Measurements from ENCODE around the gene INKA2. TPM values are rescaled to one million over a fixed set of nuclear protein-coding genes. Genes with fewer than 3 reads are reported as not detected.

Gene INKA2
- total and polyA plus RNA-seq, 10 of the 15 experiments (the other 5 are each of a cell fraction or from before 2014, with no cell fraction given) = 0.38 to 5.1 (median 1.3) TPM; not detected in 1

DNA sequence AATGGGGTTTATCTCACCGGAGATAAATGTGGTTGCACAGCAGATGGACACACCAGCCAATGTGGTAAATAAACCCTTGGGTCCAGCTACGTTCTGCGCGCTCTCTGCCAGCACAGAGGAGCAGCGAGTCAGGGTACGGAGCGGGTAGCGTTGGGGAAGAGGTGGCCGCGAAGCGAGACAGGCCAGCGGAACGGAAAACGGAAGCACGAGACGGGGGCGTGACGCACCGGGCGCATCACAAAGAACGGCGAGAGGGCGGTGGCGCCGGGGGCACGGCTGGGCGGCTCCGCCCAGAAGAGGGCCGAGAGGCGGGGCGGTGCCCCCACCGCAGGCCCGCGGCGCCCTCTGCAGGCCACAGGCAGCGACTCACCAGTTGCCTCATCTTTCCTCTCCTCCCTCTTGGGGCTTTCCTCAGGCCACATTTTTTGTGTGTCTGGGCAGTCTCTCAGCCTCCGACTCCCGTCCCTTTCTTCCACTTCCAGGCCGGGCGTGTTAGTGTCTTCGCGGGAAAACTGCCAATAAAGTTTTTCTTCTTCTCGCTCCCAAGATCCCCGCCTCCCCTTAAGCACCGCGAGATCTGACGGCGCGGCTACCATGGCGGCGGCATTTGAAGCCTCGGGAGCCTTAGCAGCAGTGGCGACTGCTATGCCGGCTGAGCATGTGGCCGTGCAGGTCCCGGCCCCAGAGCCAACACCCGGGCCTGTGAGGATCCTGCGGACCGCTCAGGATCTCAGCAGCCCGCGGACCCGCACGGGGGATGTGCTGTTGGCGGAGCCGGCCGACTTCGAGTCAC, 16.3 kb upstream of the INKA2 start, which contains the start of gene DDX20 (continued):
- TF ChIP-seq MYB (IDR thresholded peaks at IDR 0.05; ENCODE audit: borderline replicate concordance, low read depth, low read length) = no peak
- no peak for TF ChIP-seq BMI1 (IDR thresholded peaks at IDR 0.05; ENCODE audit: borderline replicate concordance)
- no peak for TF ChIP-seq WRNIP1 (IDR thresholded peaks at IDR 0.05; ENCODE audit: borderline replicate concordance, low read depth, low read length)
- peak; percentile 86 for TF ChIP-seq SMARCA5 (IDR thresholded peaks at IDR 0.05)
- peak; percentile 85 for TF ChIP-seq GATAD2B (conservative IDR thresholded peaks at IDR 0.05; ENCODE audit: low read depth)
- TF ChIP-seq CREM (IDR thresholded peaks at IDR 0.05; ENCODE audit: low read depth) = peak; percentile 89
- TF ChIP-seq SMAD1 (IDR thresholded peaks at IDR 0.05; ENCODE audit: low read depth, partially characterized antibody) = no peak
- TF ChIP-seq NFXL1 (IDR thresholded peaks at IDR 0.05; ENCODE audit: borderline replicate concordance) = no peak
- TF ChIP-seq, protein P1, sequence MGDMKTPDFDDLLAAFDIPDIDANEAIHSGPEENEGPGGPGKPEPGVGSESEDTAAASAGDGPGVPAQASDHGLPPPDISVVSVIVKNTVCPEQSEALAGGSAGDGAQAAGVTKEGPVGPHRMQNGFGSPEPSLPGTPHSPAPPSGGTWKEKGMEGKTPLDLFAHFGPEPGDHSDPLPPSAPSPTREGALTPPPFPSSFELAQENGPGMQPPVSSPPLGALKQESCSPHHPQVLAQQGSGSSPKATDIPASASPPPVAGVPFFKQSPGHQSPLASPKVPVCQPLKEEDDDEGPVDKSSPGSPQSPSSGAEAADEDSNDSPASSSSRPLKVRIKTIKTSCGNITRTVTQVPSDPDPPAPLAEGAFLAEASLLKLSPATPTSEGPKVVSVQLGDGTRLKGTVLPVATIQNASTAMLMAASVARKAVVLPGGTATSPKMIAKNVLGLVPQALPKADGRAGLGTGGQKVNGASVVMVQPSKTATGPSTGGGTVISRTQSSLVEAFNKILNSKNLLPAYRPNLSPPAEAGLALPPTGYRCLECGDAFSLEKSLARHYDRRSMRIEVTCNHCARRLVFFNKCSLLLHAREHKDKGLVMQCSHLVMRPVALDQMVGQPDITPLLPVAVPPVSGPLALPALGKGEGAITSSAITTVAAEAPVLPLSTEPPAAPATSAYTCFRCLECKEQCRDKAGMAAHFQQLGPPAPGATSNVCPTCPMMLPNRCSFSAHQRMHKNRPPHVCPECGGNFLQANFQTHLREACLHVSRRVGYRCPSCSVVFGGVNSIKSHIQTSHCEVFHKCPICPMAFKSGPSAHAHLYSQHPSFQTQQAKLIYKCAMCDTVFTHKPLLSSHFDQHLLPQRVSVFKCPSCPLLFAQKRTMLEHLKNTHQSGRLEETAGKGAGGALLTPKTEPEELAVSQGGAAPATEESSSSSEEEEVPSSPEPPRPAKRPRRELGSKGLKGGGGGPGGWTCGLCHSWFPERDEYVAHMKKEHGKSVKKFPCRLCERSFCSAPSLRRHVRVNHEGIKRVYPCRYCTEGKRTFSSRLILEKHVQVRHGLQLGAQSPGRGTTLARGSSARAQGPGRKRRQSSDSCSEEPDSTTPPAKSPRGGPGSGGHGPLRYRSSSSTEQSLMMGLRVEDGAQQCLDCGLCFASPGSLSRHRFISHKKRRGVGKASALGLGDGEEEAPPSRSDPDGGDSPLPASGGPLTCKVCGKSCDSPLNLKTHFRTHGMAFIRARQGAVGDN (IDR thresholded peaks at IDR 0.05) = peak; percentile 56
- TF ChIP-seq, protein P2, sequence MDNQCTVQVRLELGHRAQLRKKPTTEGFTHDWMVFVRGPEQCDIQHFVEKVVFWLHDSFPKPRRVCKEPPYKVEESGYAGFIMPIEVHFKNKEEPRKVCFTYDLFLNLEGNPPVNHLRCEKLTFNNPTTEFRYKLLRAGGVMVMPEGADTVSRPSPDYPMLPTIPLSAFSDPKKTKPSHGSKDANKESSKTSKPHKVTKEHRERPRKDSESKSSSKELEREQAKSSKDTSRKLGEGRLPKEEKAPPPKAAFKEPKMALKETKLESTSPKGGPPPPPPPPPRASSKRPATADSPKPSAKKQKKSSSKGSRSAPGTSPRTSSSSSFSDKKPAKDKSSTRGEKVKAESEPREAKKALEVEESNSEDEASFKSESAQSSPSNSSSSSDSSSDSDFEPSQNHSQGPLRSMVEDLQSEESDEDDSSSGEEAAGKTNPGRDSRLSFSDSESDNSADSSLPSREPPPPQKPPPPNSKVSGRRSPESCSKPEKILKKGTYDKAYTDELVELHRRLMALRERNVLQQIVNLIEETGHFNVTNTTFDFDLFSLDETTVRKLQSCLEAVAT (IDR thresholded peaks at IDR 0.05) = peak; percentile 77
- peak in 1 of 2 experiments; percentile 30; a peak in 1 of 4 replicates for TF ChIP-seq SRF (IDR thresholded peaks at IDR 0.05; ENCODE audit: low read depth in 2 of 2, low read length in 2 of 2)
- TF ChIP-seq TCF7 (IDR thresholded peaks at IDR 0.05; ENCODE audit: borderline replicate concordance) = peak; percentile 45; the same call in 1 of the 2 replicates
- TF ChIP-seq, protein P3, sequence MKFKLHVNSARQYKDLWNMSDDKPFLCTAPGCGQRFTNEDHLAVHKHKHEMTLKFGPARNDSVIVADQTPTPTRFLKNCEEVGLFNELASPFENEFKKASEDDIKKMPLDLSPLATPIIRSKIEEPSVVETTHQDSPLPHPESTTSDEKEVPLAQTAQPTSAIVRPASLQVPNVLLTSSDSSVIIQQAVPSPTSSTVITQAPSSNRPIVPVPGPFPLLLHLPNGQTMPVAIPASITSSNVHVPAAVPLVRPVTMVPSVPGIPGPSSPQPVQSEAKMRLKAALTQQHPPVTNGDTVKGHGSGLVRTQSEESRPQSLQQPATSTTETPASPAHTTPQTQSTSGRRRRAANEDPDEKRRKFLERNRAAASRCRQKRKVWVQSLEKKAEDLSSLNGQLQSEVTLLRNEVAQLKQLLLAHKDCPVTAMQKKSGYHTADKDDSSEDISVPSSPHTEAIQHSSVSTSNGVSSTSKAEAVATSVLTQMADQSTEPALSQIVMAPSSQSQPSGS (IDR thresholded peaks at IDR 0.05; ENCODE audit: low read length) = 0 out of 2 replicates have a peak, but pooled peaks have one; percentile 65
- TF ChIP-seq, protein P4, sequence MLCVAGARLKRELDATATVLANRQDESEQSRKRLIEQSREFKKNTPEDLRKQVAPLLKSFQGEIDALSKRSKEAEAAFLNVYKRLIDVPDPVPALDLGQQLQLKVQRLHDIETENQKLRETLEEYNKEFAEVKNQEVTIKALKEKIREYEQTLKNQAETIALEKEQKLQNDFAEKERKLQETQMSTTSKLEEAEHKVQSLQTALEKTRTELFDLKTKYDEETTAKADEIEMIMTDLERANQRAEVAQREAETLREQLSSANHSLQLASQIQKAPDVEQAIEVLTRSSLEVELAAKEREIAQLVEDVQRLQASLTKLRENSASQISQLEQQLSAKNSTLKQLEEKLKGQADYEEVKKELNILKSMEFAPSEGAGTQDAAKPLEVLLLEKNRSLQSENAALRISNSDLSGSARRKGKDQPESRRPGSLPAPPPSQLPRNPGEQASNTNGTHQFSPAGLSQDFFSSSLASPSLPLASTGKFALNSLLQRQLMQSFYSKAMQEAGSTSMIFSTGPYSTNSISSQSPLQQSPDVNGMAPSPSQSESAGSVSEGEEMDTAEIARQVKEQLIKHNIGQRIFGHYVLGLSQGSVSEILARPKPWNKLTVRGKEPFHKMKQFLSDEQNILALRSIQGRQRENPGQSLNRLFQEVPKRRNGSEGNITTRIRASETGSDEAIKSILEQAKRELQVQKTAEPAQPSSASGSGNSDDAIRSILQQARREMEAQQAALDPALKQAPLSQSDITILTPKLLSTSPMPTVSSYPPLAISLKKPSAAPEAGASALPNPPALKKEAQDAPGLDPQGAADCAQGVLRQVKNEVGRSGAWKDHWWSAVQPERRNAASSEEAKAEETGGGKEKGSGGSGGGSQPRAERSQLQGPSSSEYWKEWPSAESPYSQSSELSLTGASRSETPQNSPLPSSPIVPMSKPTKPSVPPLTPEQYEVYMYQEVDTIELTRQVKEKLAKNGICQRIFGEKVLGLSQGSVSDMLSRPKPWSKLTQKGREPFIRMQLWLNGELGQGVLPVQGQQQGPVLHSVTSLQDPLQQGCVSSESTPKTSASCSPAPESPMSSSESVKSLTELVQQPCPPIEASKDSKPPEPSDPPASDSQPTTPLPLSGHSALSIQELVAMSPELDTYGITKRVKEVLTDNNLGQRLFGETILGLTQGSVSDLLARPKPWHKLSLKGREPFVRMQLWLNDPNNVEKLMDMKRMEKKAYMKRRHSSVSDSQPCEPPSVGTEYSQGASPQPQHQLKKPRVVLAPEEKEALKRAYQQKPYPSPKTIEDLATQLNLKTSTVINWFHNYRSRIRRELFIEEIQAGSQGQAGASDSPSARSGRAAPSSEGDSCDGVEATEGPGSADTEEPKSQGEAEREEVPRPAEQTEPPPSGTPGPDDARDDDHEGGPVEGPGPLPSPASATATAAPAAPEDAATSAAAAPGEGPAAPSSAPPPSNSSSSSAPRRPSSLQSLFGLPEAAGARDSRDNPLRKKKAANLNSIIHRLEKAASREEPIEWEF (IDR thresholded peaks at IDR 0.05; ENCODE audit: insufficient replicate concordance, low read depth, low read length) = no peak
- TF ChIP-seq, protein P5, sequence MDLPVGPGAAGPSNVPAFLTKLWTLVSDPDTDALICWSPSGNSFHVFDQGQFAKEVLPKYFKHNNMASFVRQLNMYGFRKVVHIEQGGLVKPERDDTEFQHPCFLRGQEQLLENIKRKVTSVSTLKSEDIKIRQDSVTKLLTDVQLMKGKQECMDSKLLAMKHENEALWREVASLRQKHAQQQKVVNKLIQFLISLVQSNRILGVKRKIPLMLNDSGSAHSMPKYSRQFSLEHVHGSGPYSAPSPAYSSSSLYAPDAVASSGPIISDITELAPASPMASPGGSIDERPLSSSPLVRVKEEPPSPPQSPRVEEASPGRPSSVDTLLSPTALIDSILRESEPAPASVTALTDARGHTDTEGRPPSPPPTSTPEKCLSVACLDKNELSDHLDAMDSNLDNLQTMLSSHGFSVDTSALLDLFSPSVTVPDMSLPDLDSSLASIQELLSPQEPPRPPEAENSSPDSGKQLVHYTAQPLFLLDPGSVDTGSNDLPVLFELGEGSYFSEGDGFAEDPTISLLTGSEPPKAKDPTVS (IDR thresholded peaks at IDR 0.05; ENCODE audit: low read depth, low read length) = peak; percentile 60; the same call in 1 of the 2 replicates
